Vagina (tissue), 2 donors: Measurements from ENCODE around the gene PLCB1. TPM values are rescaled to one million over a fixed set of nuclear protein-coding genes. Genes with fewer than 3 reads are reported as not detected.

Experiments
- DNase-seq, 2 donors: peaks; one replicate each; pipeline ENCODE4 v3.0.0-alpha.2; 2017; ENCODE audit errors: extremely low spot score in 2 of 2
- H3K27ac ChIP-seq: fragments of 200-600 bp; sonication (generic); one replicate; pipeline ENCODE4 v1.5.1; 2019
- H3K27me3 ChIP-seq: fragments of 200-600 bp; sonication (generic); one replicate; pipeline ENCODE4 v1.5.1; 2019
- H3K36me3 ChIP-seq, 2 donors: fragments of 200-600 bp; sonication (generic); one replicate each; pipeline ENCODE4 v1.5.1; 2017 to 2019
- H3K4me1 ChIP-seq: fragments of 200-600 bp; sonication (generic); one replicate; pipeline ENCODE4 v1.5.1; 2019
- H3K4me3 ChIP-seq, 2 donors: fragments of 200-600 bp; sonication (generic); 1 replicate in 1 of 2; 2 replicates in 1 of 2; pipeline ENCODE4 v1.5.1; 2016 to 2019
- H3K9me3 ChIP-seq: fragments of 200-600 bp; sonication (generic); one replicate; pipeline ENCODE4 v1.5.1; 2019
- CTCF ChIP-seq, 3 experiments: fragments of 450-650 bp in 2 of 3; fragments of 200-600 bp in 1 of 3; sonication (generic) in 1 of 3; IDR thresholded peaks; one replicate each; pipeline ENCODE4 v1.5.1; 2017 to 2019; ENCODE audit warnings: antibody characterized with exemption in 3 of 3, mild to moderate bottlenecking in 2 of 3, moderate library complexity in 2 of 3
- POLR2A ChIP-seq, 2 donors: fragments of 450-650 bp; IDR thresholded peaks; one replicate each; pipeline ENCODE4 v1.6.1; 2017; ENCODE audit warnings: antibody characterized with exemption in 2 of 2, mild to moderate bottlenecking in 2 of 2, moderate library complexity in 2 of 2
- POLR2AphosphoS5 ChIP-seq, 2 donors: sonication (generic); formaldehyde crosslinking; IDR thresholded peaks; one replicate each; pipeline ENCODE4 v1.9.0; 2017; ENCODE audit warnings: antibody characterized with exemption in 2 of 2, mild to moderate bottlenecking in 2 of 2, low read depth in 1 of 2; ENCODE audit not compliant: insufficient read depth in 1 of 2
- intact Hi-C: fragments of 100-400 bp; cut with DNase I; formaldehyde crosslinking; loops from one replicate; pipeline ENCODE4 v1.15.1; 2023
- total RNA-seq: library from RNA; depleted of rRNA; stranded (reverse); fragments of >200 nt; gene quantifications from one replicate; pipeline ENCODE4 v1.2.3, GENCODE V29; 2016

Gene PLCB1
- total RNA-seq, 1 donor from 2014 or later, result 32.4 TPM

GRCh38 chr20:8575114-8575513 lies 443.0 kb downstream of the PLCB1 start:
- Histone ChIP-seq H3K27ac (no peak overlapping the region), H3K4me3 (no peak overlapping the region), H3K27me3 (no peaks in the 10 kb centered on the region), H3K36me3 (no peaks in the 10 kb centered on the region), H3K9me3 (no peaks in the 10 kb centered on the region), H3K4me1 (peaks cover 15% of the 10 kb centered on the region)
- no peak for DNase-seq
- TF ChIP-seq POLR2A (IDR thresholded peaks at IDR 0.05) (no peak), POLR2AphosphoS5 (IDR thresholded peaks at IDR 0.05; ENCODE audit: insufficient read depth in 1 of 2, low read depth in 1 of 2) (no peak), CTCF (IDR thresholded peaks at IDR 0.05) (no peak)
- intact Hi-C loops, result no loop called here

- peaks cover 4% of the 10 kb centered on the region for H3K4me1 ChIP-seq
- no peaks in the 10 kb centered on the region for H3K27me3 ChIP-seq
- DNase-seq, result no peak
- no peaks in the 10 kb centered on the region for H3K36me3 ChIP-seq
- no peak overlapping the region for H3K4me3 ChIP-seq
- no peak for TF ChIP-seq POLR2A (IDR thresholded peaks at IDR 0.05)
- TF ChIP-seq POLR2AphosphoS5 (IDR thresholded peaks at IDR 0.05; ENCODE audit: insufficient read depth in 1 of 2, low read depth in 1 of 2), result no peak
- no peak for TF ChIP-seq CTCF (IDR thresholded peaks at IDR 0.05)
- intact Hi-C loops, result no loop called here
- H3K9me3 ChIP-seq, result no peaks in the 10 kb centered on the region
- H3K27ac ChIP-seq, result no peak overlapping the region
Measured at GRCh38 chr20:8578161-8578865, 446.2 kb downstream of the PLCB1 start.

- Histone ChIP-seq H3K4me1 (peaks cover 4% of the 10 kb centered on the region), H3K27ac (no peak overlapping the region), H3K9me3 (no peaks in the 10 kb centered on the region), H3K27me3 (no peaks in the 10 kb centered on the region), H3K36me3 (no peaks in the 10 kb centered on the region), H3K4me3 (no peak overlapping the region)
- no peak for DNase-seq
- TF ChIP-seq CTCF (IDR thresholded peaks at IDR 0.05) (no peak), POLR2A (IDR thresholded peaks at IDR 0.05) (no peak)
- intact Hi-C loops, result no loop called here
Measured at GRCh38 chr20:8579035-8579434, 447.0 kb downstream of the PLCB1 start.

GRCh38 chr20:8581446-8582183 lies 449.5 kb downstream of the PLCB1 start:
- H3K27me3 ChIP-seq, result no peaks in the 10 kb centered on the region
- intact Hi-C loops, result no loop called here
- no peaks in the 10 kb centered on the region for H3K9me3 ChIP-seq
- DNase-seq, result no peak
- TF ChIP-seq CTCF (IDR thresholded peaks at IDR 0.05) (no peak), POLR2AphosphoS5 (IDR thresholded peaks at IDR 0.05; ENCODE audit: insufficient read depth in 1 of 2, low read depth in 1 of 2) (no peak), POLR2A (IDR thresholded peaks at IDR 0.05) (no peak)
- H3K4me3 ChIP-seq, result no peak overlapping the region
- H3K27ac ChIP-seq, result no peak overlapping the region
- H3K36me3 ChIP-seq, result no peaks in the 10 kb centered on the region
- peaks cover 4% of the 10 kb centered on the region for H3K4me1 ChIP-seq

- intact Hi-C loops, result no loop called here
- H3K36me3 ChIP-seq, result no peaks in the 10 kb centered on the region
- TF ChIP-seq POLR2AphosphoS5 (IDR thresholded peaks at IDR 0.05; ENCODE audit: insufficient read depth in 1 of 2, low read depth in 1 of 2) (no peak), POLR2A (IDR thresholded peaks at IDR 0.05) (no peak), CTCF (IDR thresholded peaks at IDR 0.05) (no peak)
- H3K4me3 ChIP-seq, result no peak overlapping the region
- H3K27me3 ChIP-seq, result no peaks in the 10 kb centered on the region
- H3K9me3 ChIP-seq, result no peaks in the 10 kb centered on the region
- H3K4me1 ChIP-seq, result peaks cover 4% of the 10 kb centered on the region
- no peak overlapping the region for H3K27ac ChIP-seq
- no peak for DNase-seq
Measured at GRCh38 chr20:8583012-8583565, 451.0 kb downstream of the PLCB1 start.
